ENCODE measurements around the gene OGN.

Gene OGN

GRCh38 chr9:92395617-92396016 lies 8.8 kb downstream of the OGN start:
- TF ChIP-seq REST (IDR thresholded peaks at IDR 0.05; ENCODE audit: insufficient read depth in 1 of 2, low read depth in 2 of 2, low read length in 2 of 2) (no peak), FOXP2 (optimal IDR thresholded peaks at IDR 0.05; ENCODE audit: borderline replicate concordance, extremely low read depth, extremely low read length, insufficient read depth) (no peak), SIN3A (IDR thresholded peaks at IDR 0.05; ENCODE audit: borderline replicate concordance, insufficient read depth, low read length) (no peak), TAF1 (IDR thresholded peaks at IDR 0.05; ENCODE audit: borderline replicate concordance, insufficient read depth, low read length) (no peak), POLR2AphosphoS5 (IDR thresholded peaks at IDR 0.05; ENCODE audit: low read depth, low read length) (no peak)

GRCh38 chr9:92393686-92394085 lies 10.7 kb downstream of the OGN start:
- TF ChIP-seq REST (IDR thresholded peaks at IDR 0.05; ENCODE audit: insufficient read depth in 1 of 2, low read depth in 2 of 2, low read length in 2 of 2) (no peak), POLR2AphosphoS5 (IDR thresholded peaks at IDR 0.05; ENCODE audit: low read depth, low read length) (no peak), SIN3A (IDR thresholded peaks at IDR 0.05; ENCODE audit: borderline replicate concordance, insufficient read depth, low read length) (no peak), FOXP2 (optimal IDR thresholded peaks at IDR 0.05; ENCODE audit: borderline replicate concordance, extremely low read depth, extremely low read length, insufficient read depth) (no peak), TAF1 (IDR thresholded peaks at IDR 0.05; ENCODE audit: borderline replicate concordance, insufficient read depth, low read length) (no peak)

- TF ChIP-seq POLR2AphosphoS5 (IDR thresholded peaks at IDR 0.05; ENCODE audit: low read depth, low read length) (no peak), REST (IDR thresholded peaks at IDR 0.05; ENCODE audit: insufficient read depth in 1 of 2, low read depth in 2 of 2, low read length in 2 of 2) (no peak), FOXP2 (optimal IDR thresholded peaks at IDR 0.05; ENCODE audit: borderline replicate concordance, extremely low read depth, extremely low read length, insufficient read depth) (no peak), SIN3A (IDR thresholded peaks at IDR 0.05; ENCODE audit: borderline replicate concordance, insufficient read depth, low read length) (no peak)
Measured at GRCh38 chr9:92392690-92393089, 11.7 kb downstream of the OGN start.

- TF ChIP-seq SIN3A (IDR thresholded peaks at IDR 0.05; ENCODE audit: borderline replicate concordance, insufficient read depth, low read length) = no peak
- TF ChIP-seq FOXP2 (optimal IDR thresholded peaks at IDR 0.05; ENCODE audit: borderline replicate concordance, extremely low read depth, extremely low read length, insufficient read depth) = no peak
- TF ChIP-seq REST (IDR thresholded peaks at IDR 0.05; ENCODE audit: insufficient read depth in 1 of 2, low read depth in 2 of 2, low read length in 2 of 2) = no peak
- TF ChIP-seq POLR2AphosphoS5 (IDR thresholded peaks at IDR 0.05; ENCODE audit: low read depth, low read length) = no peak
- no peak for TF ChIP-seq TAF1 (IDR thresholded peaks at IDR 0.05; ENCODE audit: borderline replicate concordance, insufficient read depth, low read length)
Measured at GRCh38 chr9:92385953-92386352, 18.4 kb downstream of the OGN start.

GRCh38 chr9:92385477-92385876 lies 18.9 kb downstream of the OGN start:
- no peak for TF ChIP-seq FOXP2 (optimal IDR thresholded peaks at IDR 0.05; ENCODE audit: borderline replicate concordance, extremely low read depth, extremely low read length, insufficient read depth)
- no peak for TF ChIP-seq SIN3A (IDR thresholded peaks at IDR 0.05; ENCODE audit: borderline replicate concordance, insufficient read depth, low read length)
- no peak for TF ChIP-seq POLR2AphosphoS5 (IDR thresholded peaks at IDR 0.05; ENCODE audit: low read depth, low read length)
- no peak for TF ChIP-seq REST (IDR thresholded peaks at IDR 0.05; ENCODE audit: insufficient read depth in 1 of 2, low read depth in 2 of 2, low read length in 2 of 2)
- TF ChIP-seq TAF1 (IDR thresholded peaks at IDR 0.05; ENCODE audit: borderline replicate concordance, insufficient read depth, low read length) = no peak
